22Rv1 (cell line): ENCODE results near the gene PDCD1LG2.

Experiments
- CTCF ChIP-seq: fragments of 450-650 bp; IDR thresholded peaks from 2 replicates; pipeline ENCODE4 v1.5.1; 2017; ENCODE audit warnings: mild to moderate bottlenecking
- ZFX ChIP-seq: fragments of 450-650 bp; IDR thresholded peaks from 2 replicates; pipeline ENCODE4 v1.6.1; 2017; ENCODE audit warnings: antibody characterized with exemption, borderline replicate concordance

- TF ChIP-seq CTCF (no peak), ZFX (no peak)
Measured at GRCh38 chr9:5500441-5501235, 9.7 kb upstream of the PDCD1LG2 start.
